Uterus (tissue), 2 donors: ENCODE data around the gene CES3.

Experiments
- CTCF ChIP-seq, 4 experiments: fragments of 200-600 bp in 2 of 4; fragments of 450-650 bp in 2 of 4; sonication (generic) in 2 of 4; IDR thresholded peaks; one replicate each; pipeline ENCODE4 v1.5.1; 2016 to 2019; ENCODE audit warnings: antibody characterized with exemption in 4 of 4, mild to moderate bottlenecking in 2 of 4, moderate library complexity in 1 of 4
- POLR2A ChIP-seq, 2 donors: fragments of 450-650 bp; IDR thresholded peaks; one replicate each; pipeline ENCODE4 v1.6.1; 2016; ENCODE audit warnings: antibody characterized with exemption in 2 of 2, mild to moderate bottlenecking in 1 of 2, moderate library complexity in 1 of 2

- TF ChIP-seq CTCF (IDR thresholded peaks at IDR 0.05) (no peak), POLR2A (IDR thresholded peaks at IDR 0.05) (no peak)
Observed at GRCh38 chr16:66948837-66949225, 12.2 kb upstream of the CES3 start.
